HG03354 (cell line): ENCODE results near the gene TPPP.

ENCODE experiments used
- ATAC-seq: cut with Tn5 transposase; IDR thresholded peaks from one replicate; pipeline ENCODE4 v1.9.1; 2021; ENCODE audit warnings: mild to moderate bottlenecking; ENCODE audit not compliant: unreplicated experiment, poor library complexity, severe bottlenecking

TPPP gene

GRCh38 chr5:616484-617039 is 76.6 kb downstream of the TPPP start:
- no peak for ATAC-seq

- peak; percentile 37 for ATAC-seq
Measured at GRCh38 chr5:612498-613424, 80.4 kb downstream of the TPPP start.

DNA sequence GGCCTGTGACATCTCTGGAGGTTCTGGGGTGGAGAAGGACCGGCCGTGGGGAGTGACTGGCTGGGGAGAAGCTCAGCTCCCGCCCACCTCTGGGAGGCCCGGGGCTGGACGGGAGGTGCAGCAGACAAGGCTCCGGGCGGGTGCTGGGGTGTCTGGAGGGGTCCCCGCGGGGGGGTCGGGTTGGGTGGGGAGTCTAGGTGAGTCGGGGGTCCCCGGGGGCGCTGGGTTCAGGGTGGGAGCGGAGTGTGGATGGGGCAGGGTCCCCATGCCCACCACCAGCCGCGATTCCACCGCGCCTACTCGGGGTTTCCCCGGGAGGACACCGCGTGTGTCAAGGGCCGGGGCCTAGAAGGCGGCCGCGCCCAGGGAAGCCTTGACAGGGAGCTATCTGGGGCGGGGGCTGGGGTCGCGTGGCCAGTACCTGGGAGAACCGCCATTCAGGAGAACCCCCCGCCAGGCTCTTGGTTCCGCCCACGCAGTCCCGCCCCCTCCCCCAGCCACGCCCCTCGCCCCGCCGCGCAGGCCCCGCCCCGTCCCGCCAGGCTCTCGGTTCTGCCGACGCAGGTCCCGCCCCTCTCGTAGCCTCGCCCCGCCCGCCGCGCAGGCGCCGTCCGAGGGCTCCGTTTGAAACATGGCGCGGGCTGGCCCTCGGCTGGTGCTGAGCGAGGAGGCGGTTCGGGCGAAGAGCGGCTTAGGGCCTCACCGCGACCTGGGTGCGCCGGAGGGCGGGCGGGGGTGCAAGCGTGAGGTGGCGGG is 81.2 kb downstream of the TPPP start, which contains the start of gene CEP72:
Gene CEP72 (plus strand): TSS at position 610 of the 756 bp plus-strand sequence. CDS start 22 bp downstream, at position 632.
- ATAC-seq: peak; percentile 85

DNA sequence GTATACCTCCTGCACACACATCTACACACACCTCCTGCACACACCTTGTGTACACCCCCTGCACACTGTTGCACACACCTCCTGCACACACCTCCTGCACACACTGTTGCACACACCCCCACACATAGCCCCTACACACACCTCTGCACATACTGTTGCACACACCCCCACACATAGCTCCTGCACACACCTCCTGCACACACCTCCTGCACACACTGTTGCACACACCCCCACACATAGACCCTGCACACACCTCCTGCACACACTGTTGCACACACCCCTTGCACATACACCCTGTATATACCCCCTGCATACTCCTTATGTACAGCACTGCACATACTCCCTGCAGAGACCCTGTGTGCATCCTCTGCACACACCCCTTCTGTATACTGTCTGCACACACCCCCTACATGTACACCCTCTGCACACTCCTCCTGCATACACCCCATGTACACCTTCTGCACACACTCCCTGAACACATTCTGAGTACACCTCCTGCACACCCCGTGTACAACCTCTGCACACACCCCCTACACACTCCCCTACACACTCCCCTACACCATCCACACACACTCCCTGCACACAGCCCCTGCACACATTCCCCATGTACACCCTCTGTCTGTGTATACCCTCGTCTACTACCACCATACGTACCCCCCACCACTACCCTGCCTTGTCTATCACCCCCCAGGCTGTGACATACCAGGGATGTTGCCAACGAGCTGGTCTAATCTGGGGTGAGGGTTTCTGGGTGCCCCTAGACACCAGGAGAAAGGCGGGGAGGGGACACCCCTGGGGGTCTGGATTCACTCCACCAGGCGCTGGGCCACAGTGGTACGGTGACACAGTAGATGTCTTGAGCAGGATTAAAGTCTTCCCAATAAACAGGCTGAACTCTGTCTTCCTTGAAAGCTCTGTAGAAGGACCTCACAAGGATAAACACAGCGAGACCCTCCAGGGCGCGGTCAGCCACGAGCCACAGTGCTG is 82.1 kb downstream of the TPPP start:
- ATAC-seq: no peak

- no peak for ATAC-seq
Measured at GRCh38 chr5:610011-610743, 83.0 kb downstream of the TPPP start.
